Astrocyte of the cerebellum (primary cell): Measurements from ENCODE around the gene XCL1.
A peak's percentile ranks its signal among the peaks of the same experiment; 100 is the strongest.
"Not testable (repeated sequence)": the region's sequence is repeated elsewhere in the genome, so short reads cannot be mapped to it uniquely, and the experiment has no call there.

ENCODE experiments used
- DNase-seq: peaks from one replicate; pipeline ENCODE4 v3.0.0-alpha.2; 2011; ENCODE audit warnings: low read depth
- H3K4me3 ChIP-seq: 2 replicates; pipeline ENCODE4 v1.5.1; 2011; ENCODE audit warnings: mild to moderate bottlenecking, low read depth, low read length, moderate library complexity
- CTCF ChIP-seq: IDR thresholded peaks from 2 replicates; pipeline ENCODE4 v1.5.1; 2012; ENCODE audit warnings: low read length, low read depth, moderate library complexity, mild to moderate bottlenecking; ENCODE audit errors: missing control alignments
- in situ Hi-C: cut with HindIII; loops from 2 replicates; pipeline ENCODE4 v1.10.0; 2017; ENCODE audit warnings: low sequenced_read_pairs

XCL1 gene, protein sequence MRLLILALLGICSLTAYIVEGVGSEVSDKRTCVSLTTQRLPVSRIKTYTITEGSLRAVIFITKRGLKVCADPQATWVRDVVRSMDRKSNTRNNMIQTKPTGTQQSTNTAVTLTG

GRCh38 chr1:168576245-168576688, at the start of gene XCL1:
Gene XCL1, plus strand, starts transcription at chr1:168576605. Its CDS starts 33 bp downstream, at chr1:168576638.
- in situ Hi-C loops, H3K4me3 ChIP-seq, DNase-seq: not testable (repeated sequence)

DNA sequence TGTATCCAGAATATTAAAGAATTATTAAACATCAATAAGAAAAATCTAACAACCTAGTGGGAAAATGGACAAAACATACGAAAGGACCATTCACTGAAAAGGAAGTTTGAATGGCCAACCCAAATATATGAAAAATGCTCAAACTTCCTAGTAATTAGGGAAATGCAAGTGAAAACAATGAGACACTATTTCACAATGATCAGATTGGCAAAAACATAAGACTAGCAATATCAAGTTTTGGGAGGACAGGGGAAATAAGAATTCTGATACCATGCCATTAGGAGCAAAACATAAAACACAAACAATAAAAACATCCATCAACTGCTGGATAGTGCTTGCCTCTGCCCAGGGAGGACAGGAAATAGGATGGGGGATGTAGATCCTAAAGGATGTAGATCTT, 46.9 kb upstream of the XCL1 start:
- DNase-seq, result no peak
- no peak for TF ChIP-seq CTCF
- H3K4me3 ChIP-seq, result no peak overlapping the region
- in situ Hi-C loops, result no loop called here

DNA sequence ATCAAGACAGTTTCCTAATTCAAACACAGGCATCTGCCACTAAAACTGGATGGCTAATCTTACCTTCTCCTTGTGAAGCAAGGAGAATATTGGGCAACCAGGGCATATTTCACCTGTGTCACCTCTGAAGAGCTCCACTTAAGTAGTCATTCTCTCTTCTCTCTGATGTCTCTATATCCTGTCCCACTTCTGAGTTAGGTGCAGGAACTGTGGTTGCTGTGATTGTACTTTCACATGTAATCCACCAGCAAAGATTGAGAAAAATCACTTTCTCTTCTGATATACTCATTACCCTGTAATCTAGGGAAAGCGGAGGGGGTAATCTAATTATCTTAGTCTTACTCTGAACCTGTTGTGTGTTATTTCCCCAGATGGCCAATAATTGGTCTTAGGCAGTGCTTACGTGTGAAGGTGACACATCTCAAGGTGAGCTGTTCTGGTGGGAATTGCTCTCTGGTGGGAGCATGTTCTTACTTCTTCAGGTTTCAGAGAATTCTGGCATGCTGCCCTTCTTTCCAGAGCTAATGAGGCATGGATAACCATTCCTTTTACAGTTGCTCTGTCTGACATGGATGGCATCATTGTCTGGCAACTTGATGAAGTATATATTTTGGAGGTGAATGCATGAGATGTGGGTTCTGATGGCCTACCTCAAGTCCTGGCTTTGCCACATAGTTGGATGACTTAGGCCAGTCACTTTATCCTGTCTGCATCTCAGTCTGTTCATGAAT, 44.6 kb upstream of the XCL1 start:
- H3K4me3 ChIP-seq, result no peak overlapping the region
- in situ Hi-C loops, result no loop called here
- DNase-seq, result no peak
- TF ChIP-seq CTCF, result no peak

- TF ChIP-seq CTCF, result no peak
- in situ Hi-C loops, result no loop called here
- H3K4me3 ChIP-seq, result no peak overlapping the region
- no peak for DNase-seq
Observed at GRCh38 chr1:168535536-168535935, 40.9 kb upstream of the XCL1 start.

DNA sequence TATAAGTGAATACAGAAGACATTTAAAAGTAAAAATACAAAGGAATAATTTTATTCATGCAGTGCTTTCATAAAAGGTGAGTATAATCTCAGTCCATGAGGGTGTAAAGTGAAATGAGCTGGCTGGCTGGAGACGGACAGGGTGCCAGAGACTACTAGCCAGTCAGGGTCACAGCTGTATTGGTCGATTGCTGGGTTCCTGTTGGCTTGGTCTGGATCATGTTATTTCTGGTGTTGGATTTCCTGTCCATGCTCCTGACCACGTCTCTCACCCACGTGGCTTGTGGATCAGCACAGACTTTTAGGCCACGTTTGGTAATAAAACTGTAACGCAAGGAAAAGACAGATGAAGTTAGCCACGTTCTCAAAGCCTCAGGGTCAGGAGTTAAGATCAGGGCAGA, 35.6 kb upstream of the XCL1 start:
- in situ Hi-C loops, H3K4me3 ChIP-seq, DNase-seq: not testable (repeated sequence)

DNA sequence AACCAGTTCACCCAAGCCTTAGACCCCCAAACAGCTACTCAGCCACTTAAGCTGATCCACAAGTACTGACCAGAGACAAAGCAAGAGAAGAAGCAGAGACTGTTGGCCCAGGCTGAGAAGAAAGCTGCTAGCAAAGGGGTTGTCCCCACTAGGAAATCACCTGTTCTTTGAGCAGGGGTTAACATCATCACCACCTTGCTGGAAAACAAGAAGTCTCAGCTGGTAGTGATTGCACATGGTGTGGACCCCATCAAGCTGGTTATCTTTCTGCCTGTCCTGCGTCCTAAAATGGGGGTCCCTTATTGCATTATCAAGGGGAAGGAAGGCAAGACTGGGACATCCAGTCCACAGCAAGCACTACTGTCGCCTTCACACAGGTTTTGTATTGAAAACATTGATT, 33.4 kb upstream of the XCL1 start:
- in situ Hi-C loops, DNase-seq, H3K4me3 ChIP-seq: not testable (repeated sequence)

DNA sequence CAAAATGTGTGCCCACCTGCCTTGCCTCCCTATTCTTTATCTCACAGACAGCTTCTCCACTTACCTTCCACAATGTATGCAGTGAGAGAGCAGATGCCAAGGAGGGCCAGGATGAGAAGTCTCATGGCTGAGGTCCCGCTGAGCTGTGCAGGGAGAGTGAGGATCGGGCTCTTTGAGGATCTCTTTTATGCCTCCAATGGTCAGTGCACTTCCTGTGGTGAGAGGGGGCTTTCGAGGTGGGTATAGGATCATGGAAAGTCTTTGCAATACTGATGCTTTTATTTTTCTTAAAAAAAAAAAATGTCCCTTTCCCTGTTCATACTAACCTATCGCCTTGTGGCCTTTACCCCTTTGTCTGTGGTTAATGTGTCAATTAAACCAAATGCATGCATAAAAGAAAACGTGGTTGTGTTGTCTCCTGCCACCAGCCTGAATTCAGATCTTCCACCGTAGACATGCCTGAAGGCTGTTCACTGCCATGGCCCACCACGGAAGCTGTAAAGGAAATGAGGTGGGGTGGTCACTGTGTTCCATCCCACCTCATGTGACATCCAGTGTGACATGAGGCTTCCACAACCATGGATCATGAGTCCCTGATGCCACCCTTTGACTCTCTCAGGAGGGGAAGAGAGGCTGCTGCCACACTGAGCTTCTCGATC, 32.4 kb upstream of the XCL1 start, which contains the start of gene XCL2:
XCL2 (minus strand) TSS at position 158 of the 659 bp plus-strand sequence; CDS start at position 125, 33 bp downstream.
- in situ Hi-C loops, DNase-seq, H3K4me3 ChIP-seq: not testable (repeated sequence)

GRCh38 chr1:168545678-168546552, 30.5 kb upstream of the XCL1 start:
- TF ChIP-seq CTCF, result peak; percentile 48
- in situ Hi-C loops, DNase-seq: not testable (repeated sequence)

GRCh38 chr1:168546553-168546895, 29.9 kb upstream of the XCL1 start:
- DNase-seq, H3K4me3 ChIP-seq, in situ Hi-C loops: not testable (repeated sequence)

More at GRCh38 chr1:168545678-168546552, 30.5 kb upstream of the XCL1 start:
- not testable (repeated sequence) for H3K4me3 ChIP-seq
